Kidney (tissue), 14 donors: ENCODE data around the gene PHF1. TPM values are rescaled to one million over a fixed set of nuclear protein-coding genes. Genes with fewer than 3 reads are reported as not detected.

Source experiments
- DNase-seq, 5 donors: peaks; one replicate each; pipeline ENCODE4 v3.0.0-alpha.2; 2013 to 2020
- FAIRE-seq: peaks from 2 replicates; lab custom pipeline; 2012; peaks lifted over from hg19 to GRCh38; lab: Jason Lieb, UNC
- H3K27ac ChIP-seq, 2 donors: one replicate each; pipeline ENCODE4 v1.7.0; 2013; ENCODE audit warnings: low read depth in 2 of 2, low read length in 2 of 2, inconsistent platforms in 1 of 2
- H3K27me3 ChIP-seq: one replicate; pipeline ENCODE4 v1.7.1; 2013; ENCODE audit warnings: low read length, inconsistent platforms; ENCODE audit not compliant: control insufficient read depth, insufficient read depth
- H3K36me3 ChIP-seq, 3 donors: one replicate each; pipeline versions ENCODE4 v1.7.0 to v1.7.1; 2013; ENCODE audit warnings: low read length in 3 of 3, control low read depth in 1 of 3, inconsistent platforms in 1 of 3; ENCODE audit not compliant: insufficient read depth in 3 of 3, control insufficient read depth in 2 of 3
- H3K4me1 ChIP-seq, 3 donors: one replicate each; pipeline versions ENCODE4 v1.7.0 to v1.7.1; 2013; ENCODE audit warnings: low read length in 3 of 3, inconsistent platforms in 1 of 3, low read depth in 1 of 3; ENCODE audit not compliant: control insufficient read depth in 2 of 3, insufficient read depth in 2 of 3
- H3K4me3 ChIP-seq, 3 donors: one replicate each; pipeline versions ENCODE4 v1.7.0 to v1.8.1; 2013; ENCODE audit warnings: low read length in 3 of 3, control low read depth in 1 of 3, inconsistent platforms in 1 of 3
- H3K9ac ChIP-seq, 3 donors: one replicate each; pipeline versions ENCODE4 v1.7.0 to v1.7.1; 2013; ENCODE audit warnings: low read length in 3 of 3, control low read depth in 1 of 3, inconsistent platforms in 1 of 3
- H3K9me3 ChIP-seq, 3 donors: one replicate each; pipeline versions ENCODE4 v1.7.0 to v1.7.1; 2013; ENCODE audit warnings: low read length in 3 of 3, control low read depth in 1 of 3, inconsistent platforms in 1 of 3; ENCODE audit not compliant: control insufficient read depth in 2 of 3, insufficient read depth in 1 of 3
- intact Hi-C: fragments of 100-400 bp; cut with DNase I; formaldehyde crosslinking; loops from one replicate; pipeline ENCODE4 v1.11.1; 2022
- polyA plus RNA-seq: library from polyadenylated mRNA; stranded (reverse); fragments of 350-450 nt; fragmentation: Illumina TruSeq; extraction: RNeasy Lipid Tissue Mini Kit (QIAGEN cat#74804); gene quantifications from one replicate; pipeline ENCODE4 v1.2.3, GENCODE V29; 2014; ENCODE audit warnings: low read depth, low replicate concordance; ENCODE audit not compliant: insufficient read depth
- total RNA-seq: library from RNA; stranded (reverse); fragmentation: NEBNext Ultra II Directional; extraction: Animal tissue kit (Norgen Biotek cat#: 25700); gene quantifications from one replicate; pipeline ENCODE4 v1.2.1, GENCODE V29; 2021
- TF ChIP-seq, protein P1 (sequence below): IDR thresholded peaks from 3 replicates; pipeline ENCODE4 v1.5.1; 2012; ENCODE audit warnings: mild to moderate bottlenecking, moderate library complexity, borderline replicate concordance; ENCODE audit not compliant: insufficient read depth; ENCODE audit errors: extremely low read depth
- donor health status: control.
- donor health status: control.
- donor health status: control.
- donor health status: control.
- donor health status: control.
- donor health status: DM: yes; HTN: yes; CAD: no.
- donor health status: Normal renal cell carcinoma (clear cell type).

The PHF1 gene
- total and polyA plus RNA-seq, 2 donors from 2014 or later: 63.8 to 87.6 TPM

DNA sequence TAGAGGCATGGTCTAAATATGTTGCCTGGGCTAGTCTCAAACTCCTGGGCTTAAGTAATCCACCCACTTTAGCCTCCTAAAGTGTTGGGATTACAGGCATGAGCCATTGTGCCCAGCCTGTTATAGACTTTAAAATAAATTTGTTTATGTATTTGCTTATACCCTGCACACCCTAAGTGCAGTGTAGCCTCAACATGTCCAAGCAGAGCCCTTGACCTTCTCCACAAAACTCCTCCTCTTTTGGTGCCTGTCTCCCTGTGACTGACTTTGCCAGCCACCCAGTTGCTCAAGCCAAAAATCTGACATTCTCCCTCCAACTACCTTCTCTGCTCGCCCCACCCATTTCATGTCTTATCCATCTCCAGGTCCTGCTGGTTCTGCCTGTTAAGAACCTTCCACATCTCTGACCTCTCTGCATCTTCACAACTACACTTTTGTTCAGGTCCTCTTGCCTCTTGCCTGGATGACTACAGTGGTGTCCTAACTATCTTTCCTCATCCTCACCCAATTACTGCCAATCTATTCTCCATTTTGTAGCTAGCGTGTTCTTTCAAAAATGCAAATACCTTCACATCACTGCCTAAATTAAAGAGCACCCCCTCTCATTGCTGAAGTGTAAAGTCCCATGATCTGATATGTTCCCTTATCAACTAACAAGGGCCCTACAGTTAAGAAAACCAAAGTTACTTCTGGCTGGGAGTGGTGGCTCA is 30.4 kb upstream of the PHF1 start:
- DNase-seq (no peak), FAIRE-seq (no peak)
- TF ChIP-seq, protein P1, sequence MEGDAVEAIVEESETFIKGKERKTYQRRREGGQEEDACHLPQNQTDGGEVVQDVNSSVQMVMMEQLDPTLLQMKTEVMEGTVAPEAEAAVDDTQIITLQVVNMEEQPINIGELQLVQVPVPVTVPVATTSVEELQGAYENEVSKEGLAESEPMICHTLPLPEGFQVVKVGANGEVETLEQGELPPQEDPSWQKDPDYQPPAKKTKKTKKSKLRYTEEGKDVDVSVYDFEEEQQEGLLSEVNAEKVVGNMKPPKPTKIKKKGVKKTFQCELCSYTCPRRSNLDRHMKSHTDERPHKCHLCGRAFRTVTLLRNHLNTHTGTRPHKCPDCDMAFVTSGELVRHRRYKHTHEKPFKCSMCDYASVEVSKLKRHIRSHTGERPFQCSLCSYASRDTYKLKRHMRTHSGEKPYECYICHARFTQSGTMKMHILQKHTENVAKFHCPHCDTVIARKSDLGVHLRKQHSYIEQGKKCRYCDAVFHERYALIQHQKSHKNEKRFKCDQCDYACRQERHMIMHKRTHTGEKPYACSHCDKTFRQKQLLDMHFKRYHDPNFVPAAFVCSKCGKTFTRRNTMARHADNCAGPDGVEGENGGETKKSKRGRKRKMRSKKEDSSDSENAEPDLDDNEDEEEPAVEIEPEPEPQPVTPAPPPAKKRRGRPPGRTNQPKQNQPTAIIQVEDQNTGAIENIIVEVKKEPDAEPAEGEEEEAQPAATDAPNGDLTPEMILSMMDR: no peak

DNA sequence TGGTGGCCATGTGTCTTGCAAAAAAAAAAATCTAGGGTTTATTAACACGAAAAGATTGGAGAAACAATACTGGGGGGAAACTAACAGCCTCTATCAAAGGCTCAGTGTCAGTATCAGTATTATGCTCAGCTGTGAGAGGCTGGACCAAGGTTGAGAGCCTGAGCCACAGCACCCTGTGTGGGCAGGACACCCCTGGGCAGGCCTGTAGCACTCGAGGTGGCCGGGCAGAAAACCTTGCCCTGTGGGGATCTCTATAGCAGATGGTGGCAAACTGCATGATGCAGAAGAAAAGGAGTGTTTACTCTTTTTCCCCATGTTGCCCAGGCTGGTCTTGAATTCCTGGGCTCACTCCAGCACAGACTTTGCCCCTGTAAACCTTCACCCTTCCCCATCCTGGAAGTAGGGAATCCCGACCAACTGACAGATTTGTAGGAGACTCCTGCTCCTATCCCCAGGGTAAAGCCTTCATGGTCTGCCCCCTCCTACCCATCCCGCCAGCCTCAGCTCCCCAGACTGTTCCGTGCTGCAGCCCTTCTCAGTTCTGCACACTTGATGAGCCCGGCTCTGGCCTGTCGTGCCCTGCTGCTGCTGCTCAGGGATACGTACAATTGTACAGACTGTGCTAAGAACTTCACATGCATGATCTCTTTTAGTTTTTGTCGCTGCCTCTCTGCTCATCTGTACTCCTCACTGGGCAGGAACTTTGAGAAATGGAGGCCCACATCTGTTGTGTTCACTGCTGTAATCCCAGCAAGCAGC is 27.2 kb upstream of the PHF1 start:
- H3K36me3 ChIP-seq: no peaks in the 10 kb centered on the region
- TF ChIP-seq, protein P1: no peak
- H3K4me1 ChIP-seq: no peaks in the 10 kb centered on the region
- DNase-seq: no peak
- H3K9me3 ChIP-seq: no peaks in the 10 kb centered on the region
- no peak for FAIRE-seq
- H3K27me3 ChIP-seq: no peaks in the 10 kb centered on the region
- H3K27ac ChIP-seq: no peak overlapping the region
- H3K9ac ChIP-seq: no peak overlapping the region
- intact Hi-C loops: no loop called here
- no peak overlapping the region for H3K4me3 ChIP-seq

More for the DNA sequence above, 30.4 kb upstream of the PHF1 start:
- intact Hi-C loops: no loop called here
- H3K9ac ChIP-seq: no peak overlapping the region
- H3K27ac ChIP-seq: no peak overlapping the region
- H3K9me3 ChIP-seq: no peaks in the 10 kb centered on the region
- H3K27me3 ChIP-seq: no peaks in the 10 kb centered on the region
- H3K4me1 ChIP-seq: no peaks in the 10 kb centered on the region
- no peak overlapping the region for H3K4me3 ChIP-seq
- no peaks in the 10 kb centered on the region for H3K36me3 ChIP-seq

DNA sequence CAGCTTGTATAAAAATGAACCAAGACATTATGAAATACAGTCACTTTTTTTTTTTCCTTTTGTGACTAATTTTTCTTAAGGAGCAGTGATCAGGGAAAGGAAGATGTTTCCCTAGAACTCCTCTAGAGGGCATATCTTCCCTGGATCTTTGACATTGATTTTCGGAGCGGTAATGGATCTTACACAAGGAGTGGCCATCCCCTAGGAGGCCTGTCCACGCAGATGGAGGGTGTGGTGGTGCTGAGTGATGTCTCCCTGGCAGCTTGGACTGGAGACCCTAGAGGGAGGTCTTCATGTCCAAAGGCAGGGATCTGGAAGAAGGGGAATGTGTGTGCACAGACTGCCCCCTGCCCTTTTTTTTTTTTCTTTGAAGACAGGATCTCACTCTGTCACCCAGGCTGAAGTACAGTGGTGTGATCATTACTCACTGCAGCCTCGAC is 26.2 kb upstream of the PHF1 start:
- Histone ChIP-seq H3K27me3 (no peaks in the 10 kb centered on the region), H3K4me1 (no peaks in the 10 kb centered on the region), H3K36me3 (no peaks in the 10 kb centered on the region), H3K27ac (no peak overlapping the region), H3K4me3 (no peak overlapping the region), H3K9me3 (no peaks in the 10 kb centered on the region), H3K9ac (no peak overlapping the region)
- TF ChIP-seq, protein P1: no peak
- intact Hi-C loops: no loop called here
- FAIRE-seq: no peak
- DNase-seq: no peak
